AG20443 (cell line): ENCODE results near the gene BCLAF1.

Source experiments
- DNase-seq: peaks from one replicate; pipeline ENCODE4 v3.0.0; 2012; ENCODE audit warnings: low spot score, mixed read lengths

The BCLAF1 gene, protein sequence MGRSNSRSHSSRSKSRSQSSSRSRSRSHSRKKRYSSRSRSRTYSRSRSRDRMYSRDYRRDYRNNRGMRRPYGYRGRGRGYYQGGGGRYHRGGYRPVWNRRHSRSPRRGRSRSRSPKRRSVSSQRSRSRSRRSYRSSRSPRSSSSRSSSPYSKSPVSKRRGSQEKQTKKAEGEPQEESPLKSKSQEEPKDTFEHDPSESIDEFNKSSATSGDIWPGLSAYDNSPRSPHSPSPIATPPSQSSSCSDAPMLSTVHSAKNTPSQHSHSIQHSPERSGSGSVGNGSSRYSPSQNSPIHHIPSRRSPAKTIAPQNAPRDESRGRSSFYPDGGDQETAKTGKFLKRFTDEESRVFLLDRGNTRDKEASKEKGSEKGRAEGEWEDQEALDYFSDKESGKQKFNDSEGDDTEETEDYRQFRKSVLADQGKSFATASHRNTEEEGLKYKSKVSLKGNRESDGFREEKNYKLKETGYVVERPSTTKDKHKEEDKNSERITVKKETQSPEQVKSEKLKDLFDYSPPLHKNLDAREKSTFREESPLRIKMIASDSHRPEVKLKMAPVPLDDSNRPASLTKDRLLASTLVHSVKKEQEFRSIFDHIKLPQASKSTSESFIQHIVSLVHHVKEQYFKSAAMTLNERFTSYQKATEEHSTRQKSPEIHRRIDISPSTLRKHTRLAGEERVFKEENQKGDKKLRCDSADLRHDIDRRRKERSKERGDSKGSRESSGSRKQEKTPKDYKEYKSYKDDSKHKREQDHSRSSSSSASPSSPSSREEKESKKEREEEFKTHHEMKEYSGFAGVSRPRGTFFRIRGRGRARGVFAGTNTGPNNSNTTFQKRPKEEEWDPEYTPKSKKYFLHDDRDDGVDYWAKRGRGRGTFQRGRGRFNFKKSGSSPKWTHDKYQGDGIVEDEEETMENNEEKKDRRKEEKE

DNA sequence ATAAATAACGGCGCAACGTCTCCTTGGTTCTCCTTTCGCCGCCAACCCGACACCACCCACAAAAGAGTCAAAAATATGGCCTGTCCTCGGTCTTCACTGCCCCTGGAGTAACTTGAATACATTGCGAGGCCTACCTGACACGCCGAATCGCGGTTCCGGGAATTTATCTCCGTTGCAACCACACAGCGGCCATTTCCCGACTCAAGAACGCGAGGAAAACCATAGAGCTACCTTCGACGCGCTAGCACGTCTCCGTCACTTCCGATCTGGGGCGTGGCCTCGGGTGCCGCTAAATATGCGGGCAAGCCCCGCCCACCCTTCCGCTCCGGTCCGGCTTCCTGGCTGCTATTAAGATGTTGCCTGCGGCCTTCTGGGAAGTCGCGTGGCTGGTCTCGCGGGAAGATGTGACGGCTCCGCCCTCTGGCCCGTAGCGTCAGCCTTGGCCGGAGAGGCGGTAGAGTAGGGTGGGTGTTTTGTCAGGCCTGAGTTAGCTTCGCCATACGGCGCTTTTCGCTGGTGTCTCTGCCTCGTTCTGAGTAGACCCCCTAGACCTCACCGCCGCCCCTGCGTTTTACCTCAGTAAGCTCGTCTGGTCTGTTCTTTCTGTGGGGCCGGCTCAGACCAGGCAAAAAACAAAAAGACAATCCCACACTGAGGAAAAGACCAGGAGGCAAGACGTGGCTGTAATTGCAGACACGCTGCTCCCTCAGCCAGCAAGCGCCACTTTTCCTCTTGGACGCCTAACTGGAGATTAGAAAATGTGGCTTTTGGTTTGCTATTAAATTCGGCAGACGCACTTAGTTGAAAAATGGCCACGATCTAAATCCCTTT is at the start of gene BCLAF1:
Gene BCLAF1, minus strand, starts transcription at position 268 of the 831 bp plus-strand sequence. CDS start 9,980 bp downstream, outside the sequence.
- peak; percentile 95 for DNase-seq

DNA sequence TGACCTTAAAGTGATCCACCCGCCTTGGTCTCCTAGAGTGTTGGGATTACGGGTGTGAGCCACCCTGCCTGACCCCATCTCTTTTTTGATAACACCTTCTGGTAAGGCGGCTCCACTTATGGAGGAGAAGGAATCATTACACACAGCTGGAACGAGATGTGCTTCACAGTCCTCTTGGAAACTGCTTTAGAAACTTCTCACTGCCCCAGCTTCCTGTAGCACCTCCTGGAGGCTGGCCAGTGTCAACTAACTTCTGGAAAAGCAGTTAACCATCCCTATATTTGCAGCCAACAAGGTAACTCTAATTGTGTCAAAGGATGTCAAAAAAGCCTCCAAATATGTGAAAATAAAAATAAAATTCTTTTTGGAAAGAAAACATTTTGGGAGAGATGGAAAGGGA is 48.8 kb upstream of the BCLAF1 start:
- DNase-seq = no peak

DNA sequence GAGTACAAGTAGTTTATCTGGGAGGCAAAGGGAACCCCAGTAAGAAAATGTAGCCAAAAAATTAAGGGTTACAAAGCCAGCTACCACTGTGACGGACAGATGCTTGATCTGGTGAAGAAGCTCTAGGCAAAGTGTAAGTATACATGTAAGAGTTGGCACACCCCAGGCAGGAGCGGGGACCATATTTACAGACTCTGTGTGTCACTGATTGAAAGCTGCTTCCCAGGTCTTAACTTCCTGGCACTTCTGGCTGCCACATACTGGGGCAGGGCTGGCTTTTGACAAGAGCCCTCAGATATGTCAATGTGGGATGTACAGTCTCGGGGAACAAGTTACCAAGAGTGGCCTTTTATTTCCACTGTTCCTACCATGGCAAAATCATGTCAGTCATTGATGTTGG is 48.0 kb upstream of the BCLAF1 start:
- DNase-seq = no peak

DNA sequence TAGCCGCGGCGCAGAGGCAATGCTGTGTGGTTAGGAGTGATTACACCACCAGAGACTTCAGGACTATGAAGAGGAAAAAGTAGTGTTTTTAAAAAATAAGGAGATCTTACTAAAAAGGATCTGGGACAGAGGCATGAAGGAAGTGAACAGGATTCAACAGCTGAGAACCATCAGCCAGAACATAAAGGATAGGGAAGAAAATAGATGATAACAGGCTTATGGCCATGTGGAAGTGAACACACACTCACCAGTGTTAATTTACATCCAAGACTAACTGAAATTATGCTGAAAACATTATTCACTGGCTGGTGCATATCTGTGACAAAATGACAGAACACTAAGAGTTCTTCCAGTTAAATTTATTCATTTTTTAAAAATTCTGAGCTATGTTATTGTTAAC is 47.5 kb upstream of the BCLAF1 start:
- no peak for DNase-seq

DNA sequence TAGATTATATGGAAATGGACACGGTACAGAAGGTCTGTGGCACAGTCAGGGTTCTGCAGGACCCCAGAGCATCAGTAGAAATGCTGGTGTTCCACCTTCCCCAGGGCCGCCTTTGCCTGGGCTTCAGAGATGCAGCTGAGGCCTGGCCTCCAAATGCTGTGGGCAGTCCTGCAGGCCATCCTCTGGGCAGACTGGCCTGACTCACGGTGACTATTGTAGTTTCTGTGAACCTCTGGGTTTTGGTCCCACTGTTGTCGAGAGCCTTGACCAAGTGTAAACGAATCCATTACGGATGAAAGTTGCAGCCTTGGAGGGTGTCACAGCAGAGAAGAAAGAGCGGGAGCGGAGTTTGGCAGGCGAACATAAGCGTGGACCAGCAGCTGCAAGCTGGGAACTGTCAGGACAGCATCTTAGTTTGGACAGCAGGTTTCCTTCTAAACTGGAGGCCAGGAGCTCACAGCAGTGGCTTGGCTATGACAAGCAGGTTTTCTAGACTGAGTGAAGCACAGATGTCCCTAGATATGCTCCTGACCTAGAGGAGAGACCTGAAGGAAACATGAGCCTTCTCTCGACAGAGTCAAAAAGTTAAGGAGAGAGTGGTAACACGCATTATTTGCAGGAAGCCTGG is 46.2 kb upstream of the BCLAF1 start:
- no peak for DNase-seq

DNA sequence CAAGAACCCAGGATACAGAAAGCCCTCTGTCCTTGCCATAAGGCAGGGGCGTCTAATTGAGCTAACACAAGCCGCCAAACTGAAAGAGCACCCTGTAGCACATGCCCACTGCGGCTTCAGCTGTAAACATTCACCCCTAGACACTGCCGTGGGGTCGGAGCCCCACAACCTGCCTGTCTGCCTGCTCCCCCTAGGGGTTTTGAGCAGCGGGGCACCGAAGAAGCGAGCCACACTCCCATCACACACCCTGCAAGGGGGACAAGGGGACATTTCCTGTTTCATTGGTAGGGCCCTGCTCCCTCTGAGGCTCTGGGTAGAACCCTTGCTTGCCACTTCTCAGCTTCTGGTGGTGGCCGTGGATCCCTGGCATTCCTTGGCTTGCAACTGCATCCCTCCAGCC is 45.2 kb upstream of the BCLAF1 start:
- DNase-seq = no peak

DNA sequence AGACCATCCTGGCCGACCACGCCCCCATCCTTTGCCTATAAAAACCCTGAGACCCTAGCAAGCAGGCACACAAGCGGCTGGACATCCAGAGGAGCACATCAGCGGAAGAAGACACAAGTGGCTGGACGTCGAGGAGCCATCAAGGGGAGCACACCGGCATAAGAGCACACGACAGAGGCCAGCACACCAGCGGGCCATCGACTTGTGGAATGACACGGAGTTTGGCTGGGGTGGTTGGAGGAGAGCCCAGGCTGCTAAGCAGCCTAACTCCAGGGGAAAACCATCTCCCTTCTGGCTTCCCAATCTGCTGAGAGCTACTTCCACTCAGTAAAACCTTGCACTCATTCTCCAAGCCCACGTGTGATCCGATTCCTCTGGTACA is 44.8 kb upstream of the BCLAF1 start:
- no peak for DNase-seq

DNA sequence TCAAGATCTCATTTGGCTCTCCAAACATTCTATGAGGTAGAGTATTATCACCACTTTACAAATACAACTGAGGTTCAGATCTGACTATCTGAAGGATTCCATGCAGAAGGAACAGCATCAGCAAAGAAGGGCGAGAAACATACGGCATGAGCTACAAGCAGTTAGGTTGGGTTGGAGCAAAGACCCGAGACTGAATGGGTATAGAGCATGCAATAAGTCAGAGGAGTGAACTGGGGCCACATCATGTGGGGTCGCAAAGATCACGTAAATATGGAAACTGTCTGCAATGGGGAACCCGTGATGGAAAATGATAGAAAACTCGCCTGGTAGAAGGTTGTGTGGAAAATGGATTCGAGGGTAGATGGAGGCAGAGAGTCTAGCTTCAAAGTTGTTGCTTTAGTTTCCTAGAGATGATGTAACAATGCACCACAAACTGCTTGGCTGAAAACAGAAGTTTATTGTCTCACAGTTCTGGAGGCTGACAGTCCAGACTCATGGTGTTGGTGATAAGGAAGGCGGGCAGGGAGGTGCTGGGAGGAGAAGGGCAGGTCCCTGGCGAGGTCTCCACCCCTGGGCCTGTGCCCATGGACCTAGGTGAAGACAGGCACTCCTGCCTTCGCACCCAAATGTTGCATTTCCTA is 44.3 kb upstream of the BCLAF1 start:
- no peak for DNase-seq

DNA sequence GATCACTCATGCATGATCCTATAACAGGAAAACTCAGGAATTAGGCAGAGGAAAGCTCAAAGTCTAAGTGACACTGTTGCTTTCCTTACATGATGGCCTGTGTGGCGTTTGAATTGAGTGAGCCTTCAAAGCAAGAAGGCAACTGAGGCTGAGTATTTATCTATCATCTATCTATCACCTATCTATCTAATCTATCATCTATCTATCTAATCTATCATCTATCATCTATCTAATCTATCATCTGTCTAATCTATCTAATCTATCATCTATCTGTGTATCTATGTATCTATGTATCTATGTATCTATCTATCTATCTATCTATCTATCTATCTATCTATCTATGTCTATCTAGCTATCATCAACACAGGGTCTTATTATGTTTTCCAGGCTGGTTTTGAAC is 41.8 kb upstream of the BCLAF1 start:
- DNase-seq = no peak

DNA sequence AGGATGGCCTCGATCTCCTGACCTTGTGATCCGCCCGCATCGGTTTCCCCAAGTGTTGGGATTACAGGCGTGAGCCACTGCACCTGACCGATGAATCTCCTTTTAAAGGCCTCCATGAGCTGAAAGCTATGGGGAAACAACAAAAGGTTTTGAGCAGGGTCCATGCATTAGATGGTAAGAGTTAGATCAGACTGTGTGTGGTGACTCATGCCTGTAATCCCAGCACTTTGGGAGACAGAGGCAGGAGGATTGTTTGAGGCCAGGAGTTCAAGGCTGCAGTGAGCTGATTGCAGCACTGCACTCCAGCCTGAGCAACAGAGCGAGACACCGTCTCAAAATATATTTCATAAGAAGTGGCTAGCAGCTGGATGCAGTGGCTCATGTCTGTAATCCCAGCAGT is 41.0 kb upstream of the BCLAF1 start:
- no peak for DNase-seq

DNA sequence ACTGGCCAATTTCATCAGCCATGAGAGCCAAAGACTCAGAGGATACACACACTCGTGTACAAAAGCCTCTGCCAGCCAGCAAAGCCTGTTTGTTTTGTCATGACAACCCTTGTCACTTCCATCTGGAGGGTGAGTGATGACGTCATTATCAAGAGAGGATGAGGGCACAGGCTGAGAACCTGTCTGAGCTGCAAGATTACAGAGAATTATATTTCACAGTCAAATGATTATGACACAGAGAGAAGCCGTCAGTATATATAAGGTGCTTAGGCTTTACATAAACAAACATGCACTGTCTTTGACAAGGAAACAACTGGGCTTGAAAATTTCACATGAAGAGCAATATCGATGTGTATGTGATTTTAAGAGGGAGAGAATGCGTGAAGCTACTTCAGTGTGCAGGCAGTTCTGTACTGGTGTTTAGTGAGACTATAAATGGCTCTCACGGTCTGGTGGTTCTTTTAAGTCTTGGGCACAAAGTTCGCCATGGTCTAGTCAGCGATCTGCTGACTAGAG is 36.5 kb upstream of the BCLAF1 start:
- DNase-seq = no peak

DNA sequence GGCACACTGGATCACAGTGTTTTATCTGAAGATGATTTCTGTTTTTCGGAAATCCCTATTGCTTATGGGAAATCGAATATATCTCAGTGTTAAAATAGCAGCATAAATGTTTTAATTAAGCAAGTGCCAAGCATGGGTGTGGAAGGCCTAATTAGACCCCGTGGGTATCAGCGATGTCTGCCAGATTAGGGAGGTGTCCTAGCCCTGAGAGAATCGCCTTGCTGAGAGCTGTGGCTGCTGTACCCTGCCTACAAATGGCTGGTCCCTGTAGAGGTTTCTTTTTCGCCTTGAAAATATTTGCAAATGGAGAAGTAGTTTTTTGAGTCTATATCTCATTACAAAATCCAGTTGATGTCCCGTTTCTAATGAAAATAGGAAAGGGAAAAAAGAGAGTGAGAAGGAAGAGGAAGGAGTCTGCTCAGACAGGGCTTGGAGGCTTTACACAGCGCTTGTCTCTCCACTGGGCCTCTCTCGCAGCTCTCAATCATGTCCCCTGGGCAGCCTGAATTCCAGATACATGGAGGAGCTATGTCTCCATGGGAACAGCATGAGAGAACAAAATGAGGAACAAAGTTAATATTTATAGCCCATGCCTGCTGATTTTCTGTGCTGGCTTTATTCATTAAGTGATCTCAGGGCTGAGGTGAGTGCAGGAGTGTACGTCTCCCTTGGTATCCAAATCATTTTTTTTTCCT is 35.2 kb upstream of the BCLAF1 start:
- DNase-seq = no peak

DNA sequence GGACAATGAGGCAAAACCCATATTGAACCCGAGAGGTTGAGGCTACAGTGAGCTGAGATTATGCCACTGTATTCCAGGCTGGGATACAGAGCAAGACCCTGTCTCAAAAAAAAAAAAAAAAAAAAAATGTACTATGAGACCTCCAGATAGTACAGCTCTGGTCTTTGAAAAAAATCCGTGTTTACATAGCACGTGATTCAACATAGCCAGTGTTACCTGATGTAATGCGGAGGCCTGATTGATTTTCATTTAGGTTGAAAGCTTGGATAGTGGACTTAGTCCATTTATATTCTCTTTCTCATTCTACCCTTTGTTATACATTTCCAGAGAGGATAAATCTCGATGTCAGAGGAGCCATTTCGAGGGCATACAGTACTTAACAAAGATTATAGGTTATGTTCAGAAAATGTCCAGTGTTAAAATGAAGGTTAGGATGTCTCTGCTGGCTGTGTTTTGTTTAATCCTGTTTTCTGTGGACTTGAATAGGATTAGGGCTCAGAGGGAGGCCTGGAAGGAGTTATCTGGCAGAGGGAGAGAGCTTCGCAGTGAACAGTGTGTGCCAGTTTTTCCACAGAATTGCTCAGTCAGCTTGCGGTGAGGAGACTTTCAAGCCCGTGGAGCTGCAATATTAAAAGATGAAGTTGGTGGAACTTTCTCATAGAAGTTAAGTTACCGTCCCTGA is 33.9 kb upstream of the BCLAF1 start:
- peak; percentile 50 for DNase-seq

DNA sequence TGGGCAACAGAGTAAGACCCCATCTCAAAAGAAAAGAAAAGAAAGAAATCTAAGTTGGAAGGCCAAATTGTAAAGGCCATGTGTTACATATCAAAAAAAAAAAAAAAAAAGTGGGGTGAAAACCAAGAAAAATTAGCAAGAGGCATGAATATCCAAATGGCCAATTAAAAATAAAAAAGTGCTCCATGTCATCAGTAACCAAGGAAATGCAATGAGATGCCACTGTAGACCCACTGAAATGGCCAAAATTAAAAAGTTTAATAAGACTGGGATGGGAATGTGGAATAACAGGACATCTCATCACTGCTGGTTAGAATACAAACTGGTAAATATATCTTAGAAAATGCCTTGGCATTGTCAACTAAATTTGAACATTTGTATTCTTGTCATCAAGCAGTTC is 30.1 kb upstream of the BCLAF1 start:
- DNase-seq = no peak

DNA sequence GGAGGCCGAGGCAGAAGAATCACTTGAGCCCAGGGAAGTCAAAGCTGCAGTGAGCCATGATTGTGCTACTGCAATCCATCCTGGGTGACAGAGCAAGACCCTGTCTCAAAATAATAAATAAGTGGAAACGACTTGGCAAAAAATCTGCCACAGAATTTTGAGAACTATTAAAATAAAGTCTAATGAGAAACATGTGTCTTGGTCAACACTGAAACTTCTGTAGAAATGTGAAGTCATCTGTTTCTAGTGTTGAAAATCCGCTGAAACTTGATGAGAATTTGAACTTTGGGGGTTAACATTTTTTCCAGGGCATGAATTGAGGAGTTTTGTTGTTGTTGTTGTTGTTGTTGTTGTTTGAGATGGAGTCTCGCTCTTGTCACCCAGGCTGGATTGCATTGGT is 29.0 kb upstream of the BCLAF1 start:
- DNase-seq = no peak

DNA sequence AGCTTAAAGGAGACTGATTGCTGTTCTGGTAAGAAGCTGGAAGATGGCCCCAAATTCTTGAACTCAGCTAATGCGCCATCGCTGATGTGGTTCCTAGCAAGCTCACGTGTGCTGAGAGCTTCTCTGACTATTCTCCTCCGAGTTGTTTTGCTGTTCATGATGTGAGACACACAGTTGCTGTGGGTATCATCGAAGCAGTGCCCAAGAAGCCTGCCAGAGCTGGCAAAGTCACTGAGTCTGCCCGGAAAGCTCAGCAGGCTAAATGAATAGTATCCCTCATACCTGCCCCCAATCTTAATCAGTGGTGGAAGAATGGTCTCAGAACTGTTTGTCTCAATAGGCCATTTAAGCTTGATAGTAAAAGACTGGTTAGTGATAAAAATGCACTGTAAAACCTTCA is 28.3 kb upstream of the BCLAF1 start:
- DNase-seq = no peak

DNA sequence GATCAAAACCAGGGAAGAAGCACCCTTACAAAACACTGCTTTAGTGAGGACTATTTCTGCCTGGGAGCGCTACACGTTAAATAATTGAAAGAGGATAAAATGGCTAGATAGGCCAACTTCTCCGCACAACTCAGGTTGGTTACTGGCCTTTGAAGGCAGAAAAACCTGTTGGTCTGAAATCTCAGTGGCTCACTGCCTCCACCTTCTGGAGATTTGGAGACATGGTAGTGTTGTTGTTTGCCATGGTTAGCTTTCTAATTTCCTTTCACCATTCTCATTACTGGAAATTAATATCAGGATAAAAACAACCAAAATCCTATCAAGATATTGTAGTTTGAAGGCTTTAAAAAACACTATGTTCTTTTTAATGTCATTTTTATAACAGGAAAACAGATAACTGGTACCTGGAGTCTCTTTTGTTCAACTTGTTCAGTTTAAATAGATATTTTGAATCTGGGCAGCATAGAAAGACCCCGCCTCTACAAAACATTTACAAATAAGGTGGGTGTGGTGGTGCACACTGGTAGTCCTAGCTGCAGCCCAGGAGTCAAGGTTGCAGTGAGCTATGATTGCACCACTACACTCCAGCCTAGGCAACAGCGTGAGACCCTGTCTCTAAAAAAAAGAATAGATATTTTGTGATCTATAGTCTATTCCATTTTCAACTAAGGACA is 27.5 kb upstream of the BCLAF1 start:
- peak; percentile 72 for DNase-seq

DNA sequence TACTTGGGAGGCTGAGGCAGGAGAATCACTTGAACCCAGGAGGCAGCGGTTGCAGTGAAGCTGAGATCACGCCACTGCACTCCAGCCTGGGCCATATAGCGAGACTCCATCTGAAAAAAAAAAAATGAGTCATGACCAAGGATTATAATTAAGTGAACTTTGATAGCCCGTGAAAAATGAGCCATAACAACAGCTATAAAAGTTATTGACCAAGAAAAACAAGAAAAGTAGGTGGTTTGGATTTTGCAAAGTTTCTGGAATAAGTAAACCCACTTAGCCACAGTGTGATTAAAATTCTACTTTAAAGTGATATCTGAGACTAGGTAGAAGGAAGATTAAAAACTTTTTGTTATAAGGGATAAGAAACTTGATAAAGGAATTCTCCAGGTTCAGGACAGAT is 25.9 kb upstream of the BCLAF1 start:
- DNase-seq = no peak

DNA sequence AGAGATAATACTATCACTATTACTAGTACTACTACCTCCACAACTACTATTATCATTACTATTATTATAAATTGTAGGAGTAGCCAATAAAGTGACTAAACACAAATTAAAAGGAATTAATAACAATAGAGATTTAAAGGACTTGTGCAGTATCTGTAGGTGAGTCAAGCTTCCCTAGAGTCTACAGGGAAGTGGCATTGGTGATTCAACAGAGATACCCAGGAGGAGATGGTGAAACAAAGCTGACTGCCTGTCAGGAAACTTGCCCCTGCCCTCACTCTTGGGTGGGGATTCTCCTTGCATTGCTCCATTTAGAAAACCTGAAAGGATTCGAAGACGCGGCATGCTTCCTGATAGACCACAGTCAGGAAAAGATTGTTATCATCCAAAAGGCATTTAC is 23.3 kb upstream of the BCLAF1 start:
- DNase-seq = no peak
